ENCODE results near the gene ADISSP.
A peak's percentile ranks its signal among the peaks of the same experiment; 100 is the strongest.

Gene ADISSP

DNA sequence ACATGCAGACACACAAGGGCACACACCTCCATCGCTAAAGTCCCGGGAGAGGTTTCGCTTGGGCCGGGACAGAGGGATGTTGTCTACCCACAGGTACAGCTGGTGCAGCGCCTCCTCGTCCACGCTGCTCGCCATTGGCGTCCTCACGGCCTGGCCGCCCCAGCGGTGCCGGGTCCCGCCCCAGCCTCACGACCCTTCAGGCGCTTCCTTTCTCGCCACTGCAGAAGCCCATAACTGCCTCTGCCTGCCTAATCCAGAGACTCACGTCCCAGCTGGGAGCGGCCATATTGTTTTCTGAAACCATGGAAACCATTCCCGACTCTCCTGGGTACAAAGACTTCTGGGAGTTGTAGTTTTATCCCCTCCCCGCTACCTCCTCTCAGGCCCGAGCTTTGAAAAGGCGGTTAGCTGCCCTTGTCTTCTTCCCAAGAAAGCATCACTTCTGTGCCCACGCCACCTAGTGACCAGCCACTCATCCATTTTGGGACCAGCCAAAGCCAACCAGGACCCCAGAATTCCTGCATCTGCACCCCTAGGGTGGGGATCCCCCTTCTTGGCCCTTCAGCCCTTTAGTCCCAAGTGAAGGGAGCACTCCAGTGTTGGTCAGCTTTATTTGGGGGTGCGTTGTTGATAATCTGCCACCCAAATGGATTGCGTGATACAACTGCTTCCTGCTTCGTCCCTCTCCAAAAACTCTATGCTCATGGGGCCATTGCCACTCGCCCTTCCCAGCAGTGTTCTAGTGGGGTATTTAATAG lies 13.8 kb upstream of the ADISSP start, which contains the start of gene SPEF1:
SPEF1 (minus strand) TSS at position 296 of the 758 bp plus-strand sequence; CDS start at position 135, 161 bp downstream.
- peak; percentile 96 for DNase-seq (ENCODE audit: low spot score)

DNA sequence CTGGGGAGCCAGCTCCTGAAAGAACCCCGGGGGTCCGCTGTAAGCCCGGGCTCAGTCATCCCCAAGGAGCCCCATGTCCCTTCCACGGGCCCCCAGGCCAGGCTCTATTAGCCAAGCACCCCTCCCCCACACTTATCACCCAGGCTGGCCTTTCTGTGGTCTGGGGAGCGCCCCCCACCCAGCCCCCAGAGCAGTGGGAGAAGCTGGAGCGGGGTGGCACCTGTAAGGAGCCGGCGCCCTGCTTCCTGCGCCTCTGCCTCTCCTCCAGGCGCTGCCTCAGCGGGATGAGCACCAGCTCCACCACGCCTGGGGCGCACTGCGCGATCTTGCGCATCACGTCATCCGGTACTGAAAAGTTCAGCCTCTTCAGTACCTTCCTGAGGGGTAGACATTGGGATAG lies 11.4 kb upstream of the ADISSP start:
- no peak for DNase-seq (ENCODE audit: low spot score)

DNA sequence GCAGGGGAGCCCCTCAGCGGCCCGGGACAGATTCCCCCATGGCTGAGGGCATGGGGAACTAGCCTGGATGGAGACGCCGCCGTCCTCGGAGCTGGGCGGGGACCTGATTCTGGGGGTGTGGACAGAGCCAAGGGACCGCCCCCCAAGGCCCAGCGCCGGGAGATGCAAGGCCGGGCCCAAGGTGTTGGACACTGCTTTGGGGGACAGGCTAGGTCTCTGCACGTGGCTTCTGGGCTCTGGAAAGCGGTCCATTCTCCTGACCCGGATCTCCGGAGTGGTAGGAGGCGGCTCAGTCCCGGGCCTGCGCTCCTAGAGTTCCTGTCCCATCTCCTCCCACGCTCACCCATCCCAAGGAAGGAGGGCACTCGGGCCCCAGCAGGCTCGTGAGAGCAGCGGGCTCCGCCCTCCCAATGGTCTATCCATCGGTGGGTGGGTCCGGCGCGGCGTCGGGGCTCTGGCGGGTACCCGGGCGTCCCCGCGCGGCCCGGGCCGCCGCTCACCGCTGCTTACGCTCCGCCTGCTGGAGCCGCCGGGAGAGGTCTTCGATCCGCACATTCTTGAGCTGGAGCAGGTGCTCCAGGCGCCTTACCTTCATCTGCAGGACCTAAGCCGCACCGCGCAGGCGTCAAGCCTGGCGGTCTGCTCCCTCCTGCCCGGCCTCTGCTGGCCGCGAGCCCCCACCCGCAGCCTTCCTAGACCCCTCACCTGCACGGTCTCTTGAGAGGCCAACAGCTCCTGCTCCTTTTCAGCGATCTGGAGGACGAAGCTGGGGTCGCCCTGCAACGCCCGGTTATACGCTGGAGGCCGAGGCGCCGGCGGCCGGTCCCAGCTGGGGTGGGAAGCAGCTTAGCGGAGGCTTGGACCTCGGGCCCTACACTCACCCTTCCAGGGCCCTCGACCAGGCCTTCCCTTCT lies 10.4 kb upstream of the ADISSP start:
- DNase-seq (ENCODE audit: low spot score): peak; percentile 84

DNA sequence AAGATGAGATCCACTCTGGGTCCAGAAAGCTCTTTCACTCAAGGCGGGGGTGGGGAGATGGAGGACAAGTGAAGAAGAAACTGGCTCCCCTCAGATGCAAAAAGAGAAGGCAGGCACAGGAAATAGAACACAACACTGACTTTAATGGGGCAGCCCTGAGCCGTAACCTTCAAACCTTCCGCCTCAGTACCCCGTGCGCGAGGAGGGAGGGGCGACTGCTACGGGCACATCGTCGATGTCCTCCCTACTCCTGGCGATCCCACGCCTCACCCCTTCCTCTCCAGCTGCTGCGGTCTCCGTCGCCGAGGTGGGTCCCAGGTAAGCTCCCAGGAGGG lies 9.8 kb upstream of the ADISSP start:
- no peak for DNase-seq (ENCODE audit: low spot score)

DNA sequence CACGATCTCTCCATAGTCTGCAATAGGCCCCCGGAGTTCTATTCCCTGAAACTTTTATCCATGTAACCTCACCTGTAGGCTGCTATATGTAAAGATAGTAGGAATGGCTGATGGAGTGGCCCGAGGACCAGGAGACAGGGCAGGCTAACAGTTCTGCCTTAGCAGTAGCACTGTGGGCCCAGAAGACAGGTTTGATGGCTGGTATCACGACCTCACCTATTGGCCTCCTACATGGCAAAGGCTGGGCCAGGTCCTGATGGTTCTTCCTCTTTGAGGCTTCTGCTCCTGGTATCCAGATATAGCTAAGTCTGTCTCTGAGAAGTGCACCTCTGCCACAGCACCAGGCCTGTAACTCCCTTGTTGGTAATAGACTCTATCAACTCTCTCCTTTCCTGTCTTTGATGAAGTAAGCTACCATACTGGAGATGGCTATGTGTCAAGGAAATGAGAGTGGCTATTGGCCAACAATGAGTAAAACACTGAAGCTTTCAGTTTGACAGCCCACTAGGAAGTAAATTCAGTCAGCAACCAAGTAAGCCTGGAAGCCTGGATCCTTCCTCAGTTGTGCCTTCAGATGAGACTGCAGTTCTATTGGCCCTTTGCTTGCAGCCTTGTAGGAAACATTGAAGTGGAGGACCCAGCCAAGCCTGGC lies 8.0 kb upstream of the ADISSP start:
- no peak for DNase-seq (ENCODE audit: low spot score)

DNA sequence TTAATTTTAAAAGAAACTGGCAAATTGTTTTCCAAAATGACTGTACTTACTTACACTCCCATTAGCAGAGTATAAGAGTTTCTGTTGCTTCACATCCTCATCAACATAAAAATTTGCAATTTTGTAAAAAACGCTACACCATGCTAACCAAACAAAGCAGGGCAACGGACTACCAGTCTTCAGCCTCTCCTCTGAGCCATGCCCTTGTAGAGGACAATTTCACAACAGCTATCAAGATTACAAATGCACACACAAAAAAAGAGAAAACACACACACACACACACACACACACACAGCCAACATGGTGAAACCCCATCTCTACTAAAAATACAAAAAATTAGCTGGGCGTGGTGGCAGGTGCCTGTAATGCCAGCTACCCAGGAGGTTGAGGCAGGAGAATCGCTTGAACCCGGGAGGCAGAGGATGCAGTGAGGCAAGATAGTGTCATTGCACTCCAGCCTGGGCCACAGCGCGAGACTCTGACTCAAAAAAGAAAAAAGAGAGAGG lies 4.1 kb upstream of the ADISSP start:
- no peak for DNase-seq (ENCODE audit: low spot score)

DNA sequence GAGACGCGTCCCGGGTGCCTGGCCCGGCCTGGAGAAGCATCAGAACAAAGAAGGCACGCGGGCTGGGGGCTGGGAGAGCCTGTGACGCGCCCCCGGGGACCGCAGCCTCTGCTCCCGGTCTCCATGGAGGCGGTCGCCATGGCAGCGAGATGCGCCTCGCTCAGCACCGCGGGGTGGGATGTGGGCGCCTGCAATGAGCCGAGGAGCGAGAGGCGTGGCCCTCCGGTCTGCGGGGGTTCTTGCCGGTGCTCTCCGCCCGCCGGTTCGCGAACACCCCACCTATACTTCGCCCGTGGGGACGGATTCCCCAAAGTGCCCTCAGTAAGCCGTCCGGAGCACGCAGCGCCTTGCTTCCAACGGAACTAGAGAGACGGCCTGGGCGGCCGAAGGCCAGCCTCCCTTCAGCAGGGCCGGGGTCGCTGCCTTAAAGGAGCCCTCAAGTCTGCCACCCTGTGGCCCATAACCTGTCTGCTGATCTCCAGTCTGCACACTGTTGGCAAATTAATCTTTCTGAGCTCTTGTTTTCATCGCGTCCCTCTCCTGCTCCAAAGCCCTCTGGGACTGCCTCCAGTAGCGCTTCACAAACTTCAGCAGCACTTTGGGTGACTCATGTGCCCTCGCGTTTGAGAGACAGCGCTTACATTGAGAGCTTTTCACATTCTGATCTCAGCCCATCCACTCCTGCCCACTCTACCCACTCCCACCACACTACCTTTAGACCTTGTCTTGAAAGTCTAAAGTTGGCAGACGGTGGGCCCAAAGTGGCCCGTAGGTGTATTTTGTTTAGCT lies 983 bp upstream of the ADISSP start:
- DNase-seq (ENCODE audit: low spot score): peak; percentile 82

DNA sequence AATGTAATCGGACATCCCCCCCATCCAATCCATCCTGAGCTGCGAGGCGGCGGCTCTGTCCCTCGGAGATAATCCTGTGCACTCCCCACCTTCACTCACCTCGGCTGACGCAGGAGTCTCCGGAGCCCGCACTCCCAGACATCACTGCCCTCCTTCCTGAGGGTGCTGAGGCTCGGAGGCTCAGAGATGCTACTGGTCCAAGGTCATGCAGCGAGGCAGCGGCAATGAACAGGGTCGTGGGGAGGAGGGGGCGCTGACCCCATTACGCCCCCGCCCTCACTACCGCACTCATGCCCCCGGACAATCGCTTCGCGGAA lies 485 bp downstream of the ADISSP start:
- DNase-seq (ENCODE audit: low spot score): no peak

DNA sequence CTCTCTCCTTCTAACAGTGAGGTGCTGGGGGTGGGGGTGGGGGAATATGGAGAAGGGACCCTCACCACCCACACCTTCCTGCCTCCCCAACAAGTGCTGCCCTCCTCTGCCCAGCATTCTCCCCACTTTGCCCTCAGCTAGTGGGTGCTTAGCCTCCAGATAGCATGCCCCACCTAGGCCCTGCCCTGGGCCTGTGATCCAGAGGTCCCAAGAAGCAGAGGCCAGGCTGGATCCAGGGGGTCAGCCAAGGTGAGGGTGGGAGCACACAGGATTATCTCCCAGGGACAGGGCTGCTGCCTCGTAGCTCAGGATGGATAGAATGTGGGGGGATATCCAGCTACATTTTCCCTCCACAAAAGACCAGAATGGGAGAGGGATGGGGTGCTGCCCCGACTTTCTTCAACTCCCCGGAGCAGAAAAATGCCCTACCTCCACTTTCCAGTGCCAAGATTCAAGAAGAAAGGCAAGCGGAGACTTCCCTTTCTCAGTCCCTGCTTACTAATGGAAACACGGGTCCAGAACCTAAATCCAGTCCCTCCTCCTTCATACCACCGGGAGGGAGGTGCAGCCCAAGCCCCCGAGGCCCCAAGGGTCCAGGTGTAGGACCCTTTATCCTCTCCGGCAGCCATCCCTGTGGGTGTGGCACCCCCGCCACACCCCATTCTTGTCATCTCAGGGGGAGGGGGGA lies 987 bp downstream of the ADISSP start:
- no peak for DNase-seq (ENCODE audit: low spot score)

DNA sequence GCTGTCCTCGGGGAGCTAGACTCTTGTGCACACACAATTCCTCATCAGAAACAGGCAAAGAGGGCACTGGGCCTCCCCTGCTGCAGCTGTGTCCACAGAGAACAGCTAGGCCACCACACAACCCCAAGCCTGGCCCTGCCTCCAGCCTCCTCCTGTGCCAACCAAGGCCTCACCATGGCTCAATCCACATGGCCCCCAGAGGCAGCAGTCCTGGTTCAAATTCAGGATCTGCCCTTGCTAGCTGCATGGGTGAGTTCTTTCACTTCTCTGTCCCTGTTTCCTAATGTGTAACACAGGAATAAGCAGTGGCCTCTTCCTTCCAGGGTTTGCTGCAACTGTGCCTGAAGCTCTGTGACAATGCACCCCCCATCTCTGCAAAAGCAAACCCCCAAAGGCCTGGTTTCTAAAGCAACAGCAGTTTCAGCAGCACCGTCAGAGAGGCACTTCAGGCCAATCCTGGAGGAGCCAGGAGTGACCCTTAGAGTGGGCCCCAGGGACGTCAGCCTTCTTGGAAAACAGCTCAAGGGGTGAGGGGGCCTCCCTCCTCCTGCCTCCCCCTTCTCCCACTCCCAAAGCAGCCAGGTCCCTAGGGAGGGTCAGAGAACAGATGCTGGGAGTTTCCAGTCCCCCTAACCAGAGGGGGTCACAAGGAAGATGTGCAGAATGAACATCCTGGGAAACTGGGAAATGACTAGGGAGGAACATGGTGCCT lies 2.2 kb downstream of the ADISSP start:
- DNase-seq (ENCODE audit: low spot score): no peak

DNA sequence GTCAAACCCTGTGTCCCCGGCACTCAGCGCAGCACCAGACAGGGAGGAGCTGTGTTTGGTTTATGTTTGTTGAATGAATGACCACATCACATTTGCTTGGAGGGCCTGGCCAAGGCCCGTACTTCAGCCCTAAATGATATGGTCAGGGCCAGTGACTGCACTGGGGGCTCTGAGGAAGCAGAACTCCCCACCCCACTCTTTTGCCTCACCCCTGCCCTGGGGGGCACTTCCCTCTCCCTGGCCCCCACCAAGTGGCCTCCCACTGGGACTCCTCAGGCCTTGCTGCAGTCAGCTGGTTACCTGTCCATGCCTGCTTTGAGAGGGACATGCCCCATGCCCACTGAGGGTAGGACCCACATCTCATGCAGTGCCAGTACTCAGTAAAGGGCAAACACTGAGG lies 2.9 kb downstream of the ADISSP start:
- no peak for DNase-seq (ENCODE audit: low spot score)

DNA sequence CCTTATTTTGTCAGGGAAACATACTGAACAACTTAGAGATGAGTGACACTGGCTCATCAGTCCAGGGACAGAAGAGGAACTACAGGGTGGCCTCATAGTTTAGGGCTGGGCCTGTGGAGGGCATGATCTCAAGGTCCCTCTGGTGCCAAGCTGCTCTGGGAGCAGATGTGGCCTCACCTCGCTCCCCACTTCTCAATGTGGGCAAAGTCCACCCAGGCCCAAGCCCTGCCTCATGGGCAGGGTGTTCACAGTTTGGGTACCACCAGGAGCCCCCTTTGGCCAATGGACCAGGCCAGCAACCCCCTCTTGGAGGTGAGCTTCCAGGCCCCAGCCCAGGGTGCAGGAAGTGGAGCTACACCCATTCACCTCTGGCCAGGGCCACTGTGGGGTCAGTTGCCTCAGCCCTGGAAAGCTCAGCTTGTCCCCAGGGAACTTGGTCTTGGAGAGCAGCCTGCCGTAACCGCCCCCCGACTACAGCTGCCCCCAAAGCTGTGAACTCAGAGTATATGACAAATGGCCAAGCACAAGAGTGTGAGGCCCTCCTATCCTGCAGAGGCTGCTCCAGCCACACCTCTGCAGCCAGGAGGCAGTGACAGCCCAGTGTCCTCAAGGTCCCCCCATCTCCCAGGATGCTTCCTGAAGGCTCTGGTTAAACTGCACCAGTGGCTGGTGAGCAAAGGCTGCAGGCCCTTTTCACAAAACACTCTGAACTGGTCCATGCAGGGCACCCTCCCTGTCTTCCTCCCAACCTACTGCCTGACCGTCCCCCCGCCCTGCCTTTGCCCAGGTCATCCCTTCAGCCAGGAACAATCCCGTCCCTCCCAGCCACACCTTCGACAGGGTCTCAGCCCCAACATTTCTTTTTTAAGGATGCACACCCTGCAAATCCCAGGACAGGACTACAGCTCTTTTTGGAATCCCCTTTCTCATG lies 3.6 kb downstream of the ADISSP start:
- DNase-seq (ENCODE audit: low spot score): no peak

DNA sequence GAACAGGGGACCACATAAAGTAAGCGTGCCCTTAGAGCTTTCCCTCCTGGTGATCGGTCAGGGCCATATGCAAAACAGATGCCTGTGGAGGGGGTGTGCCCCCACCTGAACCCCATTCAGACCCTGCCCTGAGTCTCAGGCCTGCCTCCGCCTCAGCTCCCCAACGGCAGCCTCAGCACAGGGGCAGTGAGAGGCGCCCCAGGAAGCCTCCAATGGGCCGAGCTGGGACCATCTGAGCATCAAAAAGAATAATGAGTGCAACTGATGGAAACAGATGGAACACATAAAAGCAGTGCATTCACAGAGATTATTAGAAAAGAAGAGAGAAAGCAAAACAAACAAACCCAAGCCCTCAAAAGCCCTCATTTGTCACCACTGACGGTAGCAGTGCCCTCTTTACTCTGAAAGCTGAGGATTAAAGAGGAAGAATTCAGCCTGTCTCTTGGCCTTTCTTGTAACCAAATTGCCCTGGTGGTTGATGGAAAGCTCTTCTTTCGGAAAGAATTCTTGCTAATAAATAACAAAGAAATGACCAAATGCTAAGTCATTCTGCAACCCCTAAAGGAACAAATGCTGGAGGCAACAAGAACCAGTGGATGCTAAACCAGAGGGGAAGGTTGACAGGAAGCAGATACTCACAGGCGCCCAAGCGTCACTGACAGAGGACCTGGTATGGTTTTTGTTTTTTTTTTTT lies 6.8 kb downstream of the ADISSP start:
- DNase-seq (ENCODE audit: low spot score): no peak

DNA sequence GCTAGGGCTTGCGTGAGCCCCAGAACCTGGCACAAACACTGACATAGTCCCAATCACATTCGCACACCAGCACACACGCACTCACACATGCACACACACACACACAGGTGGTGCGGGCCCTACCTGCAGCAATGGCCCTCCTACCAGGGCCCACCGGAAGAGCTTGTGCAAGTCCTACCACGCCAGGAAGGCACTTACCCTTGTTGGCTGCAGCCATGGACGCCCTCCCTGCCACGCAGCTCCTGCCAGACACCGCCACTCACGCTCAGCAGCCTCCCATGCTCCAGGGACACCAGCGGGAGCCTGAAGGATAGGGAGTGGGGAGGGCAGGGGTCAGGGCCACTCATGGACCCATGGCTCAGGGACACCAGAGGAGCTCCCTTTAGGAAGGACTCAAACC lies 7.7 kb downstream of the ADISSP start:
- DNase-seq (ENCODE audit: low spot score): no peak

DNA sequence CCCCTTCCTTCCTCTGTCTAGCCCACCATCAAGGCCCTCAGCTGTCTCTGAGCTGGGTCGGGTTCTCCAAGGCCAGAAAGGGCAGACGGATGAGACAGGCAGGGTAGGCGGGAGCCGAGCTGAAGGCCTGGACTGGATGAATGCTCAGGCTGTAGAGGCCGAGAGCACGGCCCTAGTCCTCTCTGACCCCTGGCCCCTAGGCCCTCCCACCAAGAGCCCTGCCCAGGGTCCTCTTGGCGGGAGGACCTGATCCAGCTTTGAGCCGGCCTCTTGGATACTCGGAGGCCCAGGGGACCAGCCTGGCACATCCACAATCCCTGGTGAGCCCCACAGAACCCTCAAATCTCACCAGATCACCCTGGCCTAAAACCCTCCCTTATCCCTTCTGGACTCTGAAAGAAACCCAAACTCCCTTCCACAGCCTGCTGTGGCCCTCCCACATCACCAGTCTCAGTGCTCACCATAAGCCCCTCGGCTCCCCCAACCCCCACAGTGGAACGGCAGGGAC lies 8.2 kb downstream of the ADISSP start:
- DNase-seq (ENCODE audit: low spot score): no peak

DNA sequence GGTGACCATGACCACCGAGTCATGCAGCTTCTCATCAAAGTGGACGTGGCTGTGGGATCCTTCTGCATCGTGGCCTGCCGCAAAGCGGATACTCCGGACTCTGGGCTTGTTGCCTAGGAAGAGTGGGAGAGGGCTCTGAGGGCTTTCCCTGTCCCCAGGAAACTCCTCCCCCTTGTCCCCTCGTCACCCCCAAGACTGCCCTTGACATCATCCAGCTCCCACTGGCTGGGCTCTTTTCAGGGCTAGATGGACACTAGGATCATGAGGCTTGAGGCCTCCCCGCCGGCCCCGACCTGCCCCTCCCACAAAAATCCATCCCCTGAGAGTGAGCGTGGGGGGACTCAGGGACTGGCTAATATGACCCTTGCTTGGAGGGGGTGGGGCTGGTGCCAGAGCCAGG lies 9.0 kb downstream of the ADISSP start:
- DNase-seq (ENCODE audit: low spot score): no peak

DNA sequence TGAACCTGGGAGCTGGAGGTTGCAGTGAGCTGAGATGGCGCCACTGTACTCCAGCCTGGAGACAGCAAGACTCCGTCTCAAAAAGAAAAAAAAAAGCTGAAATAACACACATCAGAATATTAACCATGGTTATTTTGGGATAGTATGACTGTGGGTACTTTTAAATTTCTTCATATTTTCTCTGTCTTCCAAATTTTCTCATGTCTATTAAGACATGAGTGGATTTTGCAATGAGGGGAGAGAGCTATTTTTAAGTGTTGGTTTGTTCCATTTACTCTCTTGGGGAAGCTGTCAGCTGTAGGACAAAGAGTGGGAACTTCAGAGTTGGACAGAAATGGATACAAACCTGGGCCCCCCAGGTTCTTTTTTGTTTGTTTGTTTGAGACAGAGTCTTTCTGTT lies 10.3 kb downstream of the ADISSP start:
- DNase-seq (ENCODE audit: low spot score): no peak

DNA sequence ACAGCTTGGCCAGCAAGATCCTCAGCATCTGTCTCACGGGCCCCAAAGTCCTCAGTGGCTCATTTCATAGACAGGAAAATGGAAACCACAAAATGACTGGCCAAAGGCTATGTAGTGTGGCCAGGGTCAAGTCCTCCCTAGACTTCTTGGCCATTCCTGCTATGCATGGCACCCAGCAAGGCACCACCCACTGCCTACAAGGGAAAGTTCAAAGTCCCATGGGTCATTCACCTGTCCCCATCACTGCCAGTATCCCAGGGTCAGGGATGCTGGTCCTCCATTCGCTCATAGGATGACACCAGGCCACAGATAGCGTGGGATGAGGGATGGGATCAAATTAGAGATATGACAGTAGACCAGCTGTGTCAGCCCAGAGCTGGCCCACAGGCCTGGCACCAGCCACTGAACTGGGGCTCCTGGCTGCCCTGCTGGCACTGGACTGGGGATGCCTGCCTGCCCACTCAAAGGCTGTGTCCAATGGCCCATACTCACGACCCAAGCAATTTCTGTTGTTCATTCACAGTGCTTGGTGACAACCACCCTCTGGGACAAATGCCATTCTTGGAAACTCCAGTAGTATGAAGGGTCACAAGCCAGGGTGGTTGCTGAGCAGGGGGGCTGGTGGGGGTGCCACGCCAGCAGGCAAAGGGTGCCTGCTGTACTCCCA lies 11.6 kb downstream of the ADISSP start:
- no peak for DNase-seq (ENCODE audit: low spot score)

Data from AG08396 (cell line).